Stimulated activated CD8-positive, alpha-beta memory T cell treated with anti-CD3 and anti-CD28 coated beads, Interleukin-7, amount 100 ng/mL, for 4 hours (primary cell): Measurements from ENCODE around the gene CCNE1.

ENCODE experiments used
- DNase-seq, 2 donors: peaks; one replicate each; pipeline ENCODE4 v3.0.0-alpha.2; 2020; ENCODE audit warnings: low read depth in 2 of 2

CCNE1 gene

GRCh38 chr19:29844891-29845573 is 33.2 kb downstream of the CCNE1 start:
- DNase-seq = peak; percentile 92 to 96

GRCh38 chr19:29845574-29846176 is 33.9 kb downstream of the CCNE1 start:
- DNase-seq = peak in 1 of 2 donors; percentile 45

GRCh38 chr19:29849208-29849607 is 37.4 kb downstream of the CCNE1 start:
- DNase-seq = no peak

- DNase-seq = no peak
Observed at GRCh38 chr19:29850482-29850881, 38.7 kb downstream of the CCNE1 start.

- DNase-seq = no peak
Observed at GRCh38 chr19:29851769-29852521, 40.2 kb downstream of the CCNE1 start.

- DNase-seq = no peak
Observed at GRCh38 chr19:29854033-29854432, 42.2 kb downstream of the CCNE1 start.

GRCh38 chr19:29855087-29855486 is 43.3 kb downstream of the CCNE1 start:
- no peak for DNase-seq

- no peak for DNase-seq
Observed at GRCh38 chr19:29855741-29856500, 44.1 kb downstream of the CCNE1 start.

GRCh38 chr19:29858000-29858596 is 46.3 kb downstream of the CCNE1 start:
- peak in 1 of 2 donors; percentile 13 for DNase-seq

GRCh38 chr19:29858621-29859020 is 46.8 kb downstream of the CCNE1 start:
- no peak for DNase-seq

GRCh38 chr19:29860492-29860891 is 48.7 kb downstream of the CCNE1 start:
- no peak for DNase-seq

- no peak for DNase-seq
Observed at GRCh38 chr19:29861574-29861973, 49.8 kb downstream of the CCNE1 start.

- no peak for DNase-seq
Observed at GRCh38 chr19:29866011-29866410, 54.2 kb downstream of the CCNE1 start.

GRCh38 chr19:29867984-29868383 is 56.2 kb downstream of the CCNE1 start:
- no peak for DNase-seq

GRCh38 chr19:29871143-29871542 is 59.4 kb downstream of the CCNE1 start:
- DNase-seq = no peak

GRCh38 chr19:29872224-29872731 is 60.5 kb downstream of the CCNE1 start:
- no peak for DNase-seq

- DNase-seq = peak; percentile 16 to 50
Observed at GRCh38 chr19:29873024-29873800, 61.4 kb downstream of the CCNE1 start.
